HepG2 (cell line): ENCODE measurements around the gene THSD4. TPM values are rescaled to one million over a fixed set of nuclear protein-coding genes. Genes with fewer than 3 reads are reported as not detected.

ENCODE experiments used
- ATAC-seq: fragments of 200-7000 bp; cut with Tn5 transposase; 3 replicates; pipeline ENCODE4 v1.9.1; 2020; ENCODE audit warnings: mild to moderate bottlenecking, moderate library complexity
- BruUV-seq: library from RNA; stranded (reverse); fragments of 400-500 nt; replicated peaks from 2 replicates; lab custom pipeline; 2021; lab: Mats Ljungman, UMichigan
- CTCF ChIA-PET: fragments of 300-600 bp; formaldehyde crosslinking; extraction: SDS; loops from one replicate; lab custom pipeline; 2021; ENCODE audit warnings: low total read pairs, inconsistent platforms, low intra/inter-chr PET ratio; lab: Yijun Ruan, JAX
- POLR2A ChIA-PET: fragments of 350-600 bp; sonication (Branson Sonifier 250); formaldehyde crosslinking; loops from one replicate; lab custom pipeline; 2020; ENCODE audit warnings: antibody characterized with exemption, inconsistent platforms; lab: Yijun Ruan, JAX
- DNase-seq: peaks from one replicate; pipeline ENCODE4 v3.0.0-alpha.2; 2015; ENCODE audit warnings: low spot score
- FAIRE-seq: peaks from 3 replicates; lab custom pipeline; 2011; peaks lifted over from hg19 to GRCh38; lab: Jason Lieb, UNC
- H2AFZ ChIP-seq: one replicate; pipeline ENCODE4 v1.6.1; 2011; ENCODE audit warnings: low read length, inconsistent platforms
- H3K27ac ChIP-seq: fragments of 300-600 bp; 3 replicates; pipeline ENCODE4 v1.8.0; 2011; ENCODE audit warnings: mixed run types, mild to moderate bottlenecking, mixed read lengths, low read length, inconsistent platforms; ENCODE audit not compliant: insufficient read depth; ENCODE audit errors: extremely low read length
- H3K27me3 ChIP-seq, 2 experiments: fragments of 200-600 bp in 1 of 2; 2 replicates in 1 of 2; 3 replicates in 1 of 2; pipeline versions ENCODE4 v1.6.0 to v1.8.0; 2011; ENCODE audit warnings: low read length in 2 of 2, mild to moderate bottlenecking in 2 of 2, moderate library complexity in 2 of 2, inconsistent platforms in 1 of 2; ENCODE audit not compliant: insufficient read depth in 2 of 2, control insufficient read depth in 1 of 2
- H3K36me3 ChIP-seq, 2 experiments: fragments of 200-600 bp in 1 of 2; replicated peaks in 1 of 2; 2 replicates in 1 of 2; 3 replicates in 1 of 2; pipeline versions ENCODE4 v1.5.1 to v1.8.0; 2011; ENCODE audit warnings: low read length in 2 of 2, inconsistent platforms in 1 of 2; ENCODE audit not compliant: insufficient read depth in 2 of 2, control insufficient read depth in 1 of 2
- H3K4me1 ChIP-seq: 2 replicates; pipeline ENCODE4 v1.5.1; 2012; ENCODE audit warnings: low read length, inconsistent platforms; ENCODE audit not compliant: insufficient read depth
- H3K4me2 ChIP-seq: 2 replicates; pipeline ENCODE4 v1.6.0; 2011; ENCODE audit warnings: low read depth, low read length, inconsistent platforms
- H3K4me3 ChIP-seq, 3 experiments: fragments of 200-600 bp in 1 of 3; sonication (generic), shearing (Covaris generic) in 1 of 3; replicated peaks in 1 of 3; 2 replicates each; pipeline ENCODE4 v1.5.1; 2011 to 2016; ENCODE audit warnings: low read length in 3 of 3, inconsistent platforms in 2 of 3, low read depth in 2 of 3, mild to moderate bottlenecking in 2 of 3, control low read depth in 1 of 3, mixed read lengths in 1 of 3; ENCODE audit not compliant: insufficient read depth in 1 of 3
- H3K79me2 ChIP-seq: one replicate; pipeline ENCODE4 v1.6.1; 2011; ENCODE audit warnings: low read length, inconsistent platforms; ENCODE audit not compliant: insufficient read depth
- H3K9ac ChIP-seq: 2 replicates; pipeline ENCODE4 v1.6.0; 2011; ENCODE audit warnings: mild to moderate bottlenecking, low read depth, low read length, inconsistent platforms; ENCODE audit not compliant: insufficient read depth
- H3K9me3 ChIP-seq: 2 replicates; pipeline ENCODE4 v1.5.1; 2012; ENCODE audit warnings: mild to moderate bottlenecking, low read length
- H4K20me1 ChIP-seq: 2 replicates; pipeline ENCODE4 v1.6.0; 2011; ENCODE audit warnings: inconsistent platforms, mild to moderate bottlenecking, low read length, moderate library complexity; ENCODE audit not compliant: insufficient read depth
- ADNP ChIP-seq: sonication (generic); formaldehyde crosslinking; IDR thresholded peaks from 2 replicates; pipeline ENCODE4 v1.4.0; 2020; ENCODE audit warnings: missing genetic modification reagents
- DPF2 ChIP-seq: sonication (generic); formaldehyde crosslinking; IDR thresholded peaks from 2 replicates; pipeline ENCODE4 v1.4.0; 2020; ENCODE audit warnings: mild to moderate bottlenecking, low read depth, missing genetic modification reagents, borderline replicate concordance
- KLF6 ChIP-seq: IDR thresholded peaks from 2 replicates; pipeline ENCODE4 v1.8.0; 2016; ENCODE audit warnings: missing biosample characterization, missing genetic modification reagents
- PAX8 ChIP-seq: sonication (generic); formaldehyde crosslinking; IDR thresholded peaks from 2 replicates; pipeline ENCODE4 v1.8.0; 2022; ENCODE audit warnings: mild to moderate bottlenecking, missing genetic modification reagents, borderline replicate concordance
- SMAD9 ChIP-seq: sonication (generic); formaldehyde crosslinking; IDR thresholded peaks from 2 replicates; pipeline ENCODE4 v1.5.1; 2020; ENCODE audit warnings: mild to moderate bottlenecking, missing genetic modification reagents
- THYN1 ChIP-seq: sonication (generic); formaldehyde crosslinking; IDR thresholded peaks from 2 replicates; pipeline ENCODE4 v1.8.1; 2023; ENCODE audit warnings: low read depth, mild to moderate bottlenecking, moderate library complexity, missing genetic modification reagents, borderline replicate concordance
- ZNF331 ChIP-seq: sonication (generic); formaldehyde crosslinking; IDR thresholded peaks from 2 replicates; pipeline ENCODE4 v1.4.0; 2020; ENCODE audit warnings: missing genetic modification reagents
- ZNF607 ChIP-seq: sonication (generic); formaldehyde crosslinking; IDR thresholded peaks from 2 replicates; pipeline ENCODE4 v1.5.1; 2020; ENCODE audit warnings: missing genetic modification reagents, mild to moderate bottlenecking, borderline replicate concordance
- ZNF709 ChIP-seq: sonication (generic); formaldehyde crosslinking; IDR thresholded peaks from 2 replicates; pipeline ENCODE4 v1.5.0; 2020; ENCODE audit warnings: mild to moderate bottlenecking, missing genetic modification reagents
- ZNF737 ChIP-seq: sonication (generic); formaldehyde crosslinking; IDR thresholded peaks from 2 replicates; pipeline ENCODE4 v1.5.0; 2020; ENCODE audit warnings: missing genetic modification reagents, mild to moderate bottlenecking, borderline replicate concordance
- WGBS: methylation state at CpG from one replicate; pipeline ENCODE4 v1.1.6; 2017; ENCODE audit warnings: low lambda C conversion rate; 5-methylcytosine and 5-hydroxymethylcytosine counted together
- in situ Hi-C: cut with HindIII; loops from 2 replicates; pipeline ENCODE4 v1.10.0; 2017; ENCODE audit warnings: low pct_unique_long_range_greater_than_20kb; ENCODE audit not compliant: extremely low pct_ligation_motif_present
- intact Hi-C: fragments of 100-400 bp; cut with micrococcal nuclease; formaldehyde crosslinking; loops from one replicate; pipeline ENCODE4 v1.10.0; 2022; ENCODE audit not compliant: unreplicated experiment
- polyA plus RNA-seq, 8 experiments: library from polyadenylated mRNA; depleted of rRNA in 3 of 8; stranded (reverse) in 7 of 8; unstranded in 1 of 8; fragments of >200 nt; fragmentation: Illumina TruSeq in 4 of 8; extraction: Trizol in 4 of 8; gene quantifications; 2 replicates each; pipeline versions ENCODE4 v1.2.1 to v1.2.3, GENCODE V29; 2011 to 2016; ENCODE audit warnings: low read depth in 4 of 8, missing spikeins in 1 of 8, mixed read lengths in 1 of 8; ENCODE audit not compliant: insufficient read depth in 1 of 8
- total RNA-seq, 5 experiments: library from RNA; depleted of rRNA; stranded (reverse); fragments of >200 nt; fragmentation: Illumina TruSeq; extraction: Trizol; gene quantifications; 2 replicates each; pipeline ENCODE4 v1.2.3, GENCODE V29; 2016; ENCODE audit warnings: low read depth in 1 of 5
- TF ChIP-seq, protein P1 (sequence below): sonication (generic); formaldehyde crosslinking; IDR thresholded peaks from 2 replicates; pipeline ENCODE4 v1.5.1; 2020; ENCODE audit warnings: mild to moderate bottlenecking, missing genetic modification reagents, borderline replicate concordance
- TF ChIP-seq, protein P2 (sequence below): sonication (generic); formaldehyde crosslinking; IDR thresholded peaks from 2 replicates; pipeline ENCODE4 v1.9.0; 2021; ENCODE audit warnings: missing genetic modification reagents, mild to moderate bottlenecking, borderline replicate concordance
- TF ChIP-seq, protein P3 (sequence below): sonication (generic); formaldehyde crosslinking; IDR thresholded peaks from 2 replicates; pipeline ENCODE4 v1.4.0; 2020; ENCODE audit warnings: missing genetic modification reagents, borderline replicate concordance

The THSD4 gene
- total and polyA plus RNA-seq, 2 of the 13 experiments (the other 11 are each of a cell fraction or from before 2014, with no cell fraction given): 0.07 to 0.21 TPM

DNA sequence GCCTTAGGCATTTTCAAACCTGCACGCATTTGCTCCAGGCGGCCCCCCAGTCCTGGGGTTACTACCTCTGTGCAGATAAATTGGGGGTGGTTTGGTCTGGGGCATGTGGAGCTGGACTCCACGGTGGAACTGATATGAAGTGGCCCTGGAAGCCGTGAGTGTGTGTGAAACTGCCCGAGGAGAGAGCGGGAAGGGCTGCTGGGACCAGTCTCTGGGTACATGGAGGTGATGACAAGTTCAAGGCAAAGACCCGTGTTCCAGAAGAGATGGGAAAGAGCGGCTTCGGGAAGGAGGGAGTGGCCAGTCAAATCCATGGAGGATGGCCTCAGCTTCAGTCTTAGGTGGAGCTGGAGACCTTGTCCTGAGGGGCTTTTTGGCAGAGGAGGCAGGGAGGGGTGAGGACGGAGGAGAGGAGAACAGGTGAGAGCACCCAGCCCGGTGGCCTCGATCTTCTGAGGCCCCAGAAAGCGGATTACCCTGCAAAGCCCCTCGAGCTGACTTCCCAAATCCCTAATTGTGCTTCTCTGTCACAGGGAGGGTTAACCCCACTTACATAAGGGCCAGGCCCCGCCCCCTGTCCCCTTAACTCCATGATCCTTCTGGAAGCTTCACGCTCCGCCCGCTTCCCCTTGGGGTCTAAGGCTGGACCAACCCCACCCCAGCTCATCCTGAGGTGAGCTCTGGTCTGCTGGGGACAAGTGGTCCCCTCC is 693.2 kb downstream of the THSD4 start:
- ATAC-seq (no peak), DNase-seq (no peak), FAIRE-seq (no peak)
- ChIA-PET CTCF (no interaction called here), POLR2A (no interaction called here)
- Histone ChIP-seq H3K27ac (no peak overlapping the region), H3K4me3 (no peak overlapping the region), H3K36me3 (no peaks in the 10 kb centered on the region), H4K20me1 (no peaks in the 10 kb centered on the region), H2AFZ (no peak overlapping the region), H3K9me3 (no peaks in the 10 kb centered on the region), H3K4me1 (no peaks in the 10 kb centered on the region), H3K27me3 (peaks cover 17 to 39% of the 10 kb centered on the region in 2 experiments; a peak in 4 of 5 replicates), H3K79me2 (no peaks in the 10 kb centered on the region), H3K9ac (no peak overlapping the region), H3K4me2 (no peak overlapping the region)
- in situ Hi-C loops: loop anchor here (10.0 kb wide), 1 partner anchor 694 kb away; the partner anchor contains the start of gene THSD4
- intact Hi-C loops: no loop called here
- no peak for TF ChIP-seq KLF6 (CRISPR knock-in tag)
- no peak for TF ChIP-seq ZNF607 (CRISPR knock-in tag)
- no peak for TF ChIP-seq PAX8 (CRISPR knock-in tag)
- TF ChIP-seq THYN1 (CRISPR knock-in tag): no peak
- TF ChIP-seq, protein P1, sequence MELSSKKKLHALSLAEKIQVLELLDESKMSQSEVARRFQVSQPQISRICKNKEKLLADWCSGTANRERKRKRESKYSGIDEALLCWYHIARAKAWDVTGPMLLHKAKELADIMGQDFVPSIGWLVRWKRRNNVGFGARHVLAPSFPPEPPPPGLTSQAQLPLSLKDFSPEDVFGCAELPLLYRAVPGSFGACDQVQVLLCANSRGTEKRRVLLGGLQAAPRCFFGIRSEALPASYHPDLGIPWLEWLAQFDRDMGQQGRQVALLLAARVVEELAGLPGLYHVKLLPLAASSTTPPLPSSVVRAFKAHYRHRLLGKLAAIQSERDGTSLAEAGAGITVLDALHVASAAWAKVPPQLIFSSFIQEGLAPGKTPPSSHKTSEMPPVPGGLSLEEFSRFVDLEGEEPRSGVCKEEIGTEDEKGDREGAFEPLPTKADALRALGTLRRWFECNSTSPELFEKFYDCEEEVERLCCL: no peak
- no peak for TF ChIP-seq DPF2 (CRISPR knock-in tag)
- no peak for TF ChIP-seq SMAD9
- TF ChIP-seq, protein P2, sequence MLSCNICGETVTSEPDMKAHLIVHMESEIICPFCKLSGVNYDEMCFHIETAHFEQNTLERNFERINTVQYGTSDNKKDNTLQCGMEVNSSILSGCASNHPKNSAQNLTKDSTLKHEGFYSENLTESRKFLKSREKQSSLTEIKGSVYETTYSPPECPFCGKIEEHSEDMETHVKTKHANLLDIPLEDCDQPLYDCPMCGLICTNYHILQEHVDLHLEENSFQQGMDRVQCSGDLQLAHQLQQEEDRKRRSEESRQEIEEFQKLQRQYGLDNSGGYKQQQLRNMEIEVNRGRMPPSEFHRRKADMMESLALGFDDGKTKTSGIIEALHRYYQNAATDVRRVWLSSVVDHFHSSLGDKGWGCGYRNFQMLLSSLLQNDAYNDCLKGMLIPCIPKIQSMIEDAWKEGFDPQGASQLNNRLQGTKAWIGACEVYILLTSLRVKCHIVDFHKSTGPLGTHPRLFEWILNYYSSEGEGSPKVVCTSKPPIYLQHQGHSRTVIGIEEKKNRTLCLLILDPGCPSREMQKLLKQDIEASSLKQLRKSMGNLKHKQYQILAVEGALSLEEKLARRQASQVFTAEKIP (CRISPR knock-in tag): no peak
- no peak for TF ChIP-seq ZNF331 (CRISPR knock-in tag)
- no peak for TF ChIP-seq ADNP (CRISPR knock-in tag)
- TF ChIP-seq ZNF737 (CRISPR knock-in tag): no peak
- no peak for TF ChIP-seq ZNF709 (CRISPR knock-in tag)
- TF ChIP-seq, protein P3, sequence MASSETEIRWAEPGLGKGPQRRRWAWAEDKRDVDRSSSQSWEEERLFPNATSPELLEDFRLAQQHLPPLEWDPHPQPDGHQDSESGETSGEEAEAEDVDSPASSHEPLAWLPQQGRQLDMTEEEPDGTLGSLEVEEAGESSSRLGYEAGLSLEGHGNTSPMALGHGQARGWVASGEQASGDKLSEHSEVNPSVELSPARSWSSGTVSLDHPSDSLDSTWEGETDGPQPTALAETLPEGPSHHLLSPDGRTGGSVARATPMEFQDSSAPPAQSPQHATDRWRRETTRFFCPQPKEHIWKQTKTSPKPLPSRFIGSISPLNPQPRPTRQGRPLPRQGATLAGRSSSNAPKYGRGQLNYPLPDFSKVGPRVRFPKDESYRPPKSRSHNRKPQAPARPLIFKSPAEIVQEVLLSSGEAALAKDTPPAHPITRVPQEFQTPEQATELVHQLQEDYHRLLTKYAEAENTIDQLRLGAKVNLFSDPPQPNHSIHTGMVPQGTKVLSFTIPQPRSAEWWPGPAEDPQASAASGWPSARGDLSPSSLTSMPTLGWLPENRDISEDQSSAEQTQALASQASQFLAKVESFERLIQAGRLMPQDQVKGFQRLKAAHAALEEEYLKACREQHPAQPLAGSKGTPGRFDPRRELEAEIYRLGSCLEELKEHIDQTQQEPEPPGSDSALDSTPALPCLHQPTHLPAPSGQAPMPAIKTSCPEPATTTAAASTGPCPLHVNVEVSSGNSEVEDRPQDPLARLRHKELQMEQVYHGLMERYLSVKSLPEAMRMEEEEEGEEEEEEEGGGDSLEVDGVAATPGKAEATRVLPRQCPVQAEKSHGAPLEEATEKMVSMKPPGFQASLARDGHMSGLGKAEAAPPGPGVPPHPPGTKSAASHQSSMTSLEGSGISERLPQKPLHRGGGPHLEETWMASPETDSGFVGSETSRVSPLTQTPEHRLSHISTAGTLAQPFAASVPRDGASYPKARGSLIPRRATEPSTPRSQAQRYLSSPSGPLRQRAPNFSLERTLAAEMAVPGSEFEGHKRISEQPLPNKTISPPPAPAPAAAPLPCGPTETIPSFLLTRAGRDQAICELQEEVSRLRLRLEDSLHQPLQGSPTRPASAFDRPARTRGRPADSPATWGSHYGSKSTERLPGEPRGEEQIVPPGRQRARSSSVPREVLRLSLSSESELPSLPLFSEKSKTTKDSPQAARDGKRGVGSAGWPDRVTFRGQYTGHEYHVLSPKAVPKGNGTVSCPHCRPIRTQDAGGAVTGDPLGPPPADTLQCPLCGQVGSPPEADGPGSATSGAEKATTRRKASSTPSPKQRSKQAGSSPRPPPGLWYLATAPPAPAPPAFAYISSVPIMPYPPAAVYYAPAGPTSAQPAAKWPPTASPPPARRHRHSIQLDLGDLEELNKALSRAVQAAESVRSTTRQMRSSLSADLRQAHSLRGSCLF (CRISPR knock-in tag): no peak
- 40% methylated on average over 15 of the region's 18 CpGs for WGBS
- BruUV-seq: no TSS peak
